Measurements from ENCODE around the gene EFEMP2.

- TF ChIP-seq EZH2phosphoT487 (IDR thresholded peaks at IDR 0.05; ENCODE audit: borderline replicate concordance, low read length) (no peak), CTCF (conservative IDR thresholded peaks at IDR 0.05; ENCODE audit: low read depth, low read length) (no peak)
Observed at GRCh38 chr11:65900899-65901180, 28.2 kb upstream of the EFEMP2 start.

All from PC-3 (cell line).